AML-193 (cell line): ENCODE results near the gene TGFA.

Experiments used
- DNase-seq, 2 experiments: peaks; one replicate each; lab custom pipeline; 2025; lab: John Stamatoyannopoulos, UW

TGFA gene

GRCh38 chr2:70523996-70524965, 29.3 kb downstream of the TGFA start:
- peak in 1 of 2 experiments; percentile 86 for DNase-seq

GRCh38 chr2:70523672-70523995, 30.0 kb downstream of the TGFA start:
- peak in 1 of 2 experiments; percentile 82 for DNase-seq

- no peak for DNase-seq
These were observed 31.0 kb downstream of the TGFA start for GRCh38 chr2:70522627-70523026.

GRCh38 chr2:70520825-70521224, 32.8 kb downstream of the TGFA start:
- DNase-seq = no peak

GRCh38 chr2:70519453-70519852, 34.2 kb downstream of the TGFA start:
- no peak for DNase-seq

GRCh38 chr2:70518557-70518956, 35.1 kb downstream of the TGFA start:
- DNase-seq = no peak

GRCh38 chr2:70517804-70518203, 35.8 kb downstream of the TGFA start:
- DNase-seq = no peak

- DNase-seq = peak in 1 of 2 experiments; percentile 8
These were observed 37.0 kb downstream of the TGFA start for GRCh38 chr2:70516596-70516995.

GRCh38 chr2:70515938-70516337, 37.7 kb downstream of the TGFA start:
- peak; percentile 78 to 85 for DNase-seq

- DNase-seq = no peak
These were observed 39.0 kb downstream of the TGFA start for GRCh38 chr2:70514612-70515055.

- DNase-seq = no peak
These were observed 39.9 kb downstream of the TGFA start for GRCh38 chr2:70513738-70514137.

- DNase-seq = no peak
These were observed 41.5 kb downstream of the TGFA start for GRCh38 chr2:70511971-70512729.

- DNase-seq = no peak
These were observed 43.3 kb downstream of the TGFA start for GRCh38 chr2:70510313-70510712.

GRCh38 chr2:70509565-70509964, 44.1 kb downstream of the TGFA start:
- no peak for DNase-seq

- no peak for DNase-seq
These were observed 44.7 kb downstream of the TGFA start for GRCh38 chr2:70508711-70509462.

- no peak for DNase-seq
These were observed 47.8 kb downstream of the TGFA start for GRCh38 chr2:70505613-70506391.

GRCh38 chr2:70504750-70505149, 48.9 kb downstream of the TGFA start:
- DNase-seq = no peak

GRCh38 chr2:70503896-70504295, 49.7 kb downstream of the TGFA start:
- no peak for DNase-seq

- no peak for DNase-seq
These were observed 51.9 kb downstream of the TGFA start for GRCh38 chr2:70501728-70502127.

GRCh38 chr2:70501215-70501614, 52.4 kb downstream of the TGFA start:
- no peak for DNase-seq

GRCh38 chr2:70499253-70499652, 54.4 kb downstream of the TGFA start:
- no peak for DNase-seq
